Upper lobe of right lung (tissue), 1 donor: Measurements from ENCODE around the gene SLC2A13. TPM values are rescaled to one million over a fixed set of nuclear protein-coding genes. Genes with fewer than 3 reads are reported as not detected.

Experiments used
- ATAC-seq: fragments of 200-7000 bp; cut with Tn5 transposase; one replicate; pipeline ENCODE4 v1.9.1; 2020; ENCODE audit warnings: mild to moderate bottlenecking, moderate library complexity
- DNase-seq: peaks from one replicate; pipeline ENCODE4 v3.0.0-alpha.2; 2020
- H3K27ac ChIP-seq: fragments of 200-600 bp; one replicate; pipeline ENCODE4 v1.8.0; 2022
- H3K27me3 ChIP-seq: fragments of 200-600 bp; one replicate; pipeline ENCODE4 v1.8.0; 2022; ENCODE audit warnings: mild to moderate bottlenecking
- H3K36me3 ChIP-seq: fragments of 200-600 bp; one replicate; pipeline ENCODE4 v1.8.0; 2022
- H3K4me1 ChIP-seq: fragments of 200-600 bp; one replicate; pipeline ENCODE4 v1.8.0; 2022
- H3K4me3 ChIP-seq: fragments of 200-600 bp; one replicate; pipeline ENCODE4 v1.8.0; 2022; ENCODE audit warnings: mild to moderate bottlenecking
- H3K9me3 ChIP-seq: fragments of 200-600 bp; one replicate; pipeline ENCODE4 v1.8.0; 2022
- intact Hi-C: fragments of 100-400 bp; cut with DNase I; formaldehyde crosslinking; loops from one replicate; pipeline ENCODE4 v1.11.0; 2022
- total RNA-seq: library from RNA; stranded (reverse); fragmentation: NEBNext Ultra II Directional; extraction: Animal tissue kit (Norgen Biotek cat#: 25700); gene quantifications from one replicate; pipeline ENCODE4 v1.2.1, GENCODE V29; 2021
- TF ChIP-seq, protein P1 (sequence below): fragments of 200-600 bp; IDR thresholded peaks from one replicate; pipeline ENCODE4 v1.8.0; 2022; ENCODE audit warnings: antibody characterized with exemption
- donor health status: DM: no; HTN: yes; CAD: no; lungs with severe emphysema.

The SLC2A13 gene
- total RNA-seq, 1 donor from 2014 or later = 11.3 TPM

- H3K36me3 ChIP-seq = no peaks in the 10 kb centered on the region
- TF ChIP-seq, protein P1, sequence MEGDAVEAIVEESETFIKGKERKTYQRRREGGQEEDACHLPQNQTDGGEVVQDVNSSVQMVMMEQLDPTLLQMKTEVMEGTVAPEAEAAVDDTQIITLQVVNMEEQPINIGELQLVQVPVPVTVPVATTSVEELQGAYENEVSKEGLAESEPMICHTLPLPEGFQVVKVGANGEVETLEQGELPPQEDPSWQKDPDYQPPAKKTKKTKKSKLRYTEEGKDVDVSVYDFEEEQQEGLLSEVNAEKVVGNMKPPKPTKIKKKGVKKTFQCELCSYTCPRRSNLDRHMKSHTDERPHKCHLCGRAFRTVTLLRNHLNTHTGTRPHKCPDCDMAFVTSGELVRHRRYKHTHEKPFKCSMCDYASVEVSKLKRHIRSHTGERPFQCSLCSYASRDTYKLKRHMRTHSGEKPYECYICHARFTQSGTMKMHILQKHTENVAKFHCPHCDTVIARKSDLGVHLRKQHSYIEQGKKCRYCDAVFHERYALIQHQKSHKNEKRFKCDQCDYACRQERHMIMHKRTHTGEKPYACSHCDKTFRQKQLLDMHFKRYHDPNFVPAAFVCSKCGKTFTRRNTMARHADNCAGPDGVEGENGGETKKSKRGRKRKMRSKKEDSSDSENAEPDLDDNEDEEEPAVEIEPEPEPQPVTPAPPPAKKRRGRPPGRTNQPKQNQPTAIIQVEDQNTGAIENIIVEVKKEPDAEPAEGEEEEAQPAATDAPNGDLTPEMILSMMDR = no peak
- no peak overlapping the region for H3K4me3 ChIP-seq
- DNase-seq = no peak
- no peak for ATAC-seq
- H3K9me3 ChIP-seq = no peaks in the 10 kb centered on the region
- H3K27me3 ChIP-seq = no peaks in the 10 kb centered on the region
- intact Hi-C loops = no loop called here
- H3K4me1 ChIP-seq = no peaks in the 10 kb centered on the region
- no peak overlapping the region for H3K27ac ChIP-seq
Measured at GRCh38 chr12:40044396-40044795, 61.5 kb downstream of the SLC2A13 start.

DNA sequence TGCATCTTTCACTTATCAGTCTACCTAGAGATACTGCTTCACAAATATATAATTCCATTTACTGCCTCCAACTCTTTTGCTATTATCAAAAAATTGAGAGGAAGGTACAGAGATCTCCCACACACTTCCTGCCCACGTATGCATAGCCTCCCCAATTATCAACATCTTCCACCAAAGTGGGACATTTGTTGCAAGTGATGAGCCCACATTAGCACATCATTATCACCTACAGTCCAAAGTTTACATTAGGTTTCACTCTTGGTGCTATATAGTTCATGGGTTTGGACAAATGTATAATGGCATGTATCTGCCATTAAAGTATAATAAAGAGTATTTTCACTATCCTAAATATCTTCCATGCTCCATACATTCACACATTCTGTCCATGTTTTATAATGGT lies 66.3 kb downstream of the SLC2A13 start:
- H3K36me3 ChIP-seq = no peaks in the 10 kb centered on the region
- H3K27ac ChIP-seq = no peak overlapping the region
- intact Hi-C loops = no loop called here
- ATAC-seq (no peak), DNase-seq (no peak)
- H3K9me3 ChIP-seq = no peaks in the 10 kb centered on the region
- H3K27me3 ChIP-seq = no peaks in the 10 kb centered on the region
- TF ChIP-seq, protein P1 = no peak
- no peaks in the 10 kb centered on the region for H3K4me1 ChIP-seq
- no peak overlapping the region for H3K4me3 ChIP-seq

DNA sequence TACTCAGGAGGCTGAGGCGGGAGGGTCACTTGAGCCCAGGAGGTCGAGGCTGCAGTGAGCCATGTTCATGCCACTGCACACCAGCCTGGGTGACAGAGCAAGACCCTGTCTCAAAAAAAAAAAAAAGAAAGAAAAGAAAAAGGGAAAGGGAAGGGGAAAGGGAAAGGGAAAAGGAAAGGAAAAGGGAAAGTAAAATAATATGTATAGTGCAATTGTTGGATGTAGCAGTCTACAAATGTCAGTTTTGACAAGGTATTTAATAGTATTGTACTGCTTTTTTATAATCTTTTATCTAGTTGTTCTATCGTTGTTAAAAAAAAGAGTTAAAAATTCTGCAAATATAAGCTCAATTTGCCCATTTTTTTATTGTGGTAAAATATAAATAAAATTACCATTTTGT lies 67.3 kb downstream of the SLC2A13 start:
- Histone ChIP-seq H3K27ac (no peak overlapping the region), H3K36me3 (no peaks in the 10 kb centered on the region), H3K9me3 (no peaks in the 10 kb centered on the region), H3K4me3 (no peak overlapping the region), H3K27me3 (no peaks in the 10 kb centered on the region), H3K4me1 (no peaks in the 10 kb centered on the region)
- TF ChIP-seq, protein P1 = no peak
- intact Hi-C loops = no loop called here
- DNase-seq (no peak), ATAC-seq (no peak)

GRCh38 chr12:40034712-40035111 lies 71.2 kb downstream of the SLC2A13 start:
- ATAC-seq (no peak), DNase-seq (no peak)
- Histone ChIP-seq H3K27me3 (no peaks in the 10 kb centered on the region), H3K4me1 (no peaks in the 10 kb centered on the region), H3K27ac (no peak overlapping the region), H3K4me3 (no peak overlapping the region), H3K9me3 (no peaks in the 10 kb centered on the region), H3K36me3 (no peaks in the 10 kb centered on the region)
- TF ChIP-seq, protein P1 = no peak
- intact Hi-C loops = no loop called here

DNA sequence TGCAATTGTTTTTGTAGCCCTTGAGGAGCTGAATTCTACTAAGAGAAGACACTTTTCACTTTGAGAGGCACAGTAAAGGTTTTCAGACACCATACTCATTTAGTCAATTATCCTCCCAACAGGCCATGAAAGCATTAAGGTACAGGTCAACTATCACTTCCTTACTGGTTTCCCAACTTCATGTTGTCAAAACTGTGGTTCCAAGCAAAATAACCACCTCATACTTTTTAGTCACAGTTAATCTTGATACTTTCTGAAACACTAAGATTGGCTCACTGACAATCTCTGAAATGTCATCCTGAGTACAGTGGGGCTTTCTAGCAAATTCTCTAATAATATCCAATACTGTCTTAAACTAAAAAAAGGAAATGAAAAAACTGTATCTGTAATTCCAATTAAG lies 71.7 kb downstream of the SLC2A13 start:
- no peak overlapping the region for H3K27ac ChIP-seq
- no peak for DNase-seq
- H3K4me3 ChIP-seq = no peak overlapping the region
- no peaks in the 10 kb centered on the region for H3K36me3 ChIP-seq
- TF ChIP-seq, protein P1 = no peak
- no peaks in the 10 kb centered on the region for H3K4me1 ChIP-seq
- ATAC-seq = no peak
- H3K9me3 ChIP-seq = no peaks in the 10 kb centered on the region
- intact Hi-C loops = no loop called here
- no peaks in the 10 kb centered on the region for H3K27me3 ChIP-seq

GRCh38 chr12:40033242-40033630 lies 72.6 kb downstream of the SLC2A13 start:
- intact Hi-C loops = no loop called here
- Histone ChIP-seq H3K9me3 (no peaks in the 10 kb centered on the region), H3K27ac (no peak overlapping the region), H3K27me3 (no peaks in the 10 kb centered on the region), H3K4me3 (no peak overlapping the region), H3K36me3 (no peaks in the 10 kb centered on the region), H3K4me1 (no peaks in the 10 kb centered on the region)
- TF ChIP-seq, protein P1 = no peak
- peak; percentile 61 for ATAC-seq
- no peak for DNase-seq
